Mesenchymal stem cell (in vitro differentiated cells and primary cell): ENCODE measurements around the gene DGKZ.

Experiments
- DNase-seq: peaks from one replicate; pipeline ENCODE4 v3.0.0-alpha.2; 2013
- H2AFZ ChIP-seq: one replicate; pipeline ENCODE4 v1.6.1; 2013; ENCODE audit warnings: low read depth, mild to moderate bottlenecking, control low read depth, inconsistent platforms, low read length, moderate library complexity
- H2AK5ac ChIP-seq: 2 replicates; pipeline ENCODE4 v1.6.1; 2013; ENCODE audit warnings: low read length, moderate library complexity, mild to moderate bottlenecking, inconsistent platforms; ENCODE audit not compliant: severe bottlenecking
- H2BK120ac ChIP-seq: one replicate; pipeline ENCODE4 v1.6.1; 2013; ENCODE audit warnings: low read depth, mild to moderate bottlenecking, inconsistent platforms, low read length, moderate library complexity
- H2BK12ac ChIP-seq, 2 experiments: one replicate each; pipeline ENCODE4 v1.6.1; 2013; ENCODE audit warnings: inconsistent platforms in 2 of 2, low read length in 2 of 2, mild to moderate bottlenecking in 2 of 2, moderate library complexity in 2 of 2, control low read depth in 1 of 2
- H2BK15ac ChIP-seq: one replicate; pipeline ENCODE4 v1.6.1; 2013; ENCODE audit warnings: mild to moderate bottlenecking, low read depth, inconsistent platforms; ENCODE audit not compliant: poor library complexity, severe bottlenecking
- H2BK5ac ChIP-seq: 2 replicates; pipeline ENCODE4 v1.6.1; 2013; ENCODE audit warnings: low read depth, mild to moderate bottlenecking, low read length, control low read depth, inconsistent platforms; ENCODE audit not compliant: poor library complexity, severe bottlenecking
- H3K14ac ChIP-seq, 2 experiments: one replicate each; pipeline ENCODE4 v1.6.1; 2013; ENCODE audit warnings: inconsistent platforms in 2 of 2, low read length in 2 of 2, control low read depth in 1 of 2, mild to moderate bottlenecking in 1 of 2, moderate library complexity in 1 of 2
- H3K18ac ChIP-seq, 2 experiments: one replicate each; pipeline ENCODE4 v1.6.1; 2013; ENCODE audit warnings: inconsistent platforms in 2 of 2, low read length in 2 of 2, control low read depth in 1 of 2, low read depth in 1 of 2, mild to moderate bottlenecking in 1 of 2
- H3K23ac ChIP-seq, 2 experiments: one replicate each; pipeline ENCODE4 v1.6.1; 2013; ENCODE audit warnings: inconsistent platforms in 2 of 2, low read length in 2 of 2, mild to moderate bottlenecking in 2 of 2, moderate library complexity in 2 of 2, control low read depth in 1 of 2
- H3K27ac ChIP-seq: 2 replicates; pipeline ENCODE4 v1.5.1; 2013; ENCODE audit warnings: mild to moderate bottlenecking, moderate library complexity, low read length, control low read depth, inconsistent platforms; ENCODE audit not compliant: poor library complexity, severe bottlenecking
- H3K27me3 ChIP-seq, 2 experiments: 2 replicates each; pipeline versions ENCODE4 v1.6.1 to v1.7.0; 2013; ENCODE audit warnings: low read length in 2 of 2, mild to moderate bottlenecking in 2 of 2, moderate library complexity in 2 of 2, control low read depth in 1 of 2, inconsistent platforms in 1 of 2; ENCODE audit not compliant: control insufficient read depth in 1 of 2, insufficient read depth in 1 of 2
- H3K36me3 ChIP-seq, 2 experiments: 2 replicates each; pipeline versions ENCODE4 v1.6.1 to v1.7.0; 2013; ENCODE audit warnings: low read length in 2 of 2, control low read depth in 1 of 2, inconsistent platforms in 1 of 2, low read depth in 1 of 2, mild to moderate bottlenecking in 1 of 2; ENCODE audit not compliant: insufficient read depth in 2 of 2, control insufficient read depth in 1 of 2
- H3K4ac ChIP-seq, 2 experiments: one replicate each; pipeline ENCODE4 v1.6.1; 2013; ENCODE audit warnings: inconsistent platforms in 2 of 2, low read length in 2 of 2, mild to moderate bottlenecking in 2 of 2, moderate library complexity in 2 of 2, control low read depth in 1 of 2, low read depth in 1 of 2
- H3K4me1 ChIP-seq: 2 replicates; pipeline ENCODE4 v1.6.1; 2013; ENCODE audit warnings: low read depth, low read length, control low read depth; ENCODE audit not compliant: control insufficient read depth, insufficient read depth
- H3K4me2 ChIP-seq: 2 replicates; pipeline ENCODE4 v1.6.1; 2013; ENCODE audit warnings: low read length, mild to moderate bottlenecking, inconsistent platforms; ENCODE audit not compliant: poor library complexity, severe bottlenecking
- H3K4me3 ChIP-seq, 2 experiments: 2 replicates each; pipeline versions ENCODE4 v1.5.1 to v1.7.0; 2013; ENCODE audit warnings: low read length in 2 of 2, mild to moderate bottlenecking in 2 of 2, control low read depth in 1 of 2, low read depth in 1 of 2; ENCODE audit not compliant: insufficient read depth in 1 of 2
- H3K79me1 ChIP-seq: replicated peaks from 2 replicates; pipeline ENCODE4 v1.6.1; 2013; ENCODE audit warnings: mild to moderate bottlenecking, control low read depth, low read length, inconsistent platforms; ENCODE audit not compliant: poor library complexity, severe bottlenecking
- H3K9ac ChIP-seq: 2 replicates; pipeline ENCODE4 v1.7.0; 2013; ENCODE audit warnings: mild to moderate bottlenecking, low read length, moderate library complexity
- H3K9me3 ChIP-seq: 2 replicates; pipeline ENCODE4 v1.7.0; 2013; ENCODE audit warnings: mild to moderate bottlenecking, low read length; ENCODE audit not compliant: control insufficient read depth
- H4K8ac ChIP-seq: one replicate; pipeline ENCODE4 v1.6.1; 2013; ENCODE audit warnings: inconsistent platforms, mild to moderate bottlenecking, low read length, moderate library complexity
- H4K91ac ChIP-seq: one replicate; pipeline ENCODE4 v1.6.1; 2013; ENCODE audit warnings: mild to moderate bottlenecking, low read length, inconsistent platforms
- WGBS: methylation state at CpG from one replicate; pipeline ENCODE4 v1.1.7; 2013; ENCODE audit warnings: mixed read lengths; 5-methylcytosine and 5-hydroxymethylcytosine counted together

DGKZ gene

GRCh38 chr11:46390331-46391171 lies 43.3 kb downstream of the DGKZ start:
- Histone ChIP-seq H3K4me1 (peaks cover 43% of the 10 kb centered on the region), H3K9ac (no peak overlapping the region), H2AK5ac (no peak overlapping the region), H3K4ac (no peak overlapping the region), H3K18ac (no peak overlapping the region), H2AFZ (no peak overlapping the region), H3K36me3 (peaks cover 0 to 1% of the 10 kb centered on the region in 2 experiments), H3K4me3 (peak overlapping the region in 1 of 2 experiments; percentile 78), H3K79me1 (no peaks in the 10 kb centered on the region), H3K27ac (no peak overlapping the region), H3K9me3 (no peaks in the 10 kb centered on the region), H3K4me2 (no peak overlapping the region), H2BK15ac (no peak overlapping the region), H3K23ac (peak overlapping the region in 1 of 2 experiments; percentile 61), H2BK5ac (no peak overlapping the region), H2BK12ac (no peak overlapping the region), H2BK120ac (no peak overlapping the region), H3K14ac (no peak overlapping the region), H3K27me3 (peaks cover 48 to 51% of the 10 kb centered on the region in 2 experiments), H4K8ac (no peak overlapping the region), H4K91ac (no peak overlapping the region)
- peak; percentile 18 for DNase-seq
- 11% methylated on average over 43 of the region's 49 CpGs for WGBS

- no peak overlapping the region for H3K4ac ChIP-seq
- no peak overlapping the region for H2BK12ac ChIP-seq
- no peak overlapping the region for H3K9ac ChIP-seq
- H2BK15ac ChIP-seq, result no peak overlapping the region
- peak overlapping the region in 1 of 2 experiments; percentile 53 for H3K4me3 ChIP-seq
- H3K4me1 ChIP-seq, result peaks cover 43% of the 10 kb centered on the region
- 11% methylated on average over 11 of the region's 31 CpGs for WGBS
- H3K9me3 ChIP-seq, result no peaks in the 10 kb centered on the region
- no peak overlapping the region for H2BK5ac ChIP-seq
- DNase-seq, result no peak
- no peak overlapping the region for H2AK5ac ChIP-seq
- H3K27me3 ChIP-seq, result peaks cover 48 to 51% of the 10 kb centered on the region in 2 experiments
- H2AFZ ChIP-seq, result no peak overlapping the region
- peak overlapping the region; percentile 96 for H3K4me2 ChIP-seq
- H3K27ac ChIP-seq, result no peak overlapping the region
- no peak overlapping the region for H4K91ac ChIP-seq
- H4K8ac ChIP-seq, result no peak overlapping the region
- no peaks in the 10 kb centered on the region for H3K79me1 ChIP-seq
- H3K23ac ChIP-seq, result no peak overlapping the region
- H3K36me3 ChIP-seq, result peaks cover 4 to 7% of the 10 kb centered on the region in 2 experiments
- H2BK120ac ChIP-seq, result no peak overlapping the region
- H3K18ac ChIP-seq, result no peak overlapping the region
- no peak overlapping the region for H3K14ac ChIP-seq
Observed at GRCh38 chr11:46391186-46391577, 43.9 kb downstream of the DGKZ start.

- no peak within 1 kb of the TSS for H2BK120ac ChIP-seq
- no peak within 1 kb of the TSS for H2AK5ac ChIP-seq
- H3K27ac ChIP-seq, result no peak within 1 kb of the TSS
- no peak within 1 kb of the TSS for H3K14ac ChIP-seq
- peak; percentile 69 for DNase-seq
- H4K8ac ChIP-seq, result no peak within 1 kb of the TSS
- H4K91ac ChIP-seq, result no peak within 1 kb of the TSS
- no peak within 1 kb of the TSS for H3K18ac ChIP-seq
- H3K4me3 ChIP-seq, result peak within 1 kb of the TSS; percentile 53 to 67
- no peaks in the 10 kb centered on the region for H3K79me1 ChIP-seq
- WGBS, result 1% methylated on average over 56 of the region's 123 CpGs
- H3K36me3 ChIP-seq, result peaks cover 10 to 11% of the 10 kb centered on the region in 2 experiments
- no peak within 1 kb of the TSS for H3K23ac ChIP-seq
- no peaks in the 10 kb centered on the region for H3K9me3 ChIP-seq
- H3K27me3 ChIP-seq, result peaks cover 45 to 49% of the 10 kb centered on the region in 2 experiments
- no peak within 1 kb of the TSS for H3K4ac ChIP-seq
- peaks cover 42% of the 10 kb centered on the region for H3K4me1 ChIP-seq
- H3K4me2 ChIP-seq, result peak within 1 kb of the TSS; percentile 96
- no peak within 1 kb of the TSS for H2BK15ac ChIP-seq
- no peak within 1 kb of the TSS for H2AFZ ChIP-seq
- H2BK5ac ChIP-seq, result no peak within 1 kb of the TSS
- H2BK12ac ChIP-seq, result no peak within 1 kb of the TSS
- H3K9ac ChIP-seq, result no peak within 1 kb of the TSS
Observed at GRCh38 chr11:46391578-46392420, 44.5 kb downstream of the DGKZ start, which contains the start of gene CHRM4. CHRM4 (minus strand) TSS chr11:46391776; CDS start chr11:46386557, 5,219 bp downstream.
